Measurements from ENCODE around the gene PCDHGA9.
"Not testable (repeated sequence)": the region's sequence is repeated elsewhere in the genome, so short reads cannot be mapped to it uniquely, and the experiment has no call there.

The PCDHGA9 gene

GRCh38 chr5:141431286-141431685 is 28.7 kb downstream of the PCDHGA9 start:
- Histone ChIP-seq H3K27me3 (no peaks in the 10 kb centered on the region), H3K4me3 (ENCODE audit: low read depth, low read length) (no peak overlapping the region), H3K36me3 (peaks cover 13% of the 10 kb centered on the region; the same call in 1 of the 2 replicates), H3K4me1 (no peaks in the 10 kb centered on the region), H3K9me3 (peaks cover 9% of the 10 kb centered on the region; the same call in 1 of the 2 replicates)
- no peak for DNase-seq
- no peak for TF ChIP-seq CTCF (IDR thresholded peaks at IDR 0.05; ENCODE audit: low read depth, low read length)

- not testable (repeated sequence) for H3K27me3 ChIP-seq, H3K4me1 ChIP-seq
These were observed 29.7 kb downstream of the PCDHGA9 start for GRCh38 chr5:141432308-141432707.

GRCh38 chr5:141432726-141433125 is 30.1 kb downstream of the PCDHGA9 start:
- DNase-seq; H3K9me3 ChIP-seq; H3K36me3 ChIP-seq; H3K4me3 ChIP-seq (ENCODE audit: low read depth, low read length); H3K27me3 ChIP-seq; H3K4me1 ChIP-seq: not testable (repeated sequence)

More at GRCh38 chr5:141432308-141432707, 29.7 kb downstream of the PCDHGA9 start:
- H3K36me3 ChIP-seq: peaks cover 13% of the 10 kb centered on the region; the same call in 1 of the 2 replicates
- not testable (repeated sequence) for DNase-seq; H3K9me3 ChIP-seq; H3K4me3 ChIP-seq (ENCODE audit: low read depth, low read length)

GRCh38 chr5:141434006-141434405 is 31.4 kb downstream of the PCDHGA9 start:
- Histone ChIP-seq H3K4me1 (no peaks in the 10 kb centered on the region), H3K9me3 (0 out of 2 replicates have a peak, but pooled peaks cover 4% of the 10 kb centered on the region), H3K36me3 (0 out of 2 replicates have a peak, but pooled peaks cover 4% of the 10 kb centered on the region), H3K27me3 (no peaks in the 10 kb centered on the region), H3K4me3 (ENCODE audit: low read depth, low read length) (no peak overlapping the region)
- no peak for DNase-seq
- TF ChIP-seq CTCF (IDR thresholded peaks at IDR 0.05; ENCODE audit: low read depth, low read length): no peak

- Histone ChIP-seq H3K27me3 (no peaks in the 10 kb centered on the region), H3K4me3 (ENCODE audit: low read depth, low read length) (no peak overlapping the region), H3K9me3 (no peaks in the 10 kb centered on the region), H3K4me1 (no peaks in the 10 kb centered on the region), H3K36me3 (no peaks in the 10 kb centered on the region)
- no peak for DNase-seq
- no peak for TF ChIP-seq CTCF (IDR thresholded peaks at IDR 0.05; ENCODE audit: low read depth, low read length)
These were observed 34.6 kb downstream of the PCDHGA9 start for GRCh38 chr5:141437221-141437620.

GRCh38 chr5:141439411-141440141 is 37.0 kb downstream of the PCDHGA9 start:
- no peaks in the 10 kb centered on the region for H3K27me3 ChIP-seq
- H3K4me1 ChIP-seq: no peaks in the 10 kb centered on the region
- no peak for DNase-seq
- H3K36me3 ChIP-seq: no peaks in the 10 kb centered on the region
- no peak for TF ChIP-seq CTCF (IDR thresholded peaks at IDR 0.05; ENCODE audit: low read depth, low read length)
- no peaks in the 10 kb centered on the region for H3K9me3 ChIP-seq
- H3K4me3 ChIP-seq (ENCODE audit: low read depth, low read length): no peak overlapping the region

GRCh38 chr5:141440341-141440740 is 37.8 kb downstream of the PCDHGA9 start:
- H3K4me1 ChIP-seq: no peaks in the 10 kb centered on the region
- DNase-seq: no peak
- no peak for TF ChIP-seq CTCF (IDR thresholded peaks at IDR 0.05; ENCODE audit: low read depth, low read length)
- H3K36me3 ChIP-seq: no peaks in the 10 kb centered on the region
- no peaks in the 10 kb centered on the region for H3K9me3 ChIP-seq
- no peaks in the 10 kb centered on the region for H3K27me3 ChIP-seq
- no peak overlapping the region for H3K4me3 ChIP-seq (ENCODE audit: low read depth, low read length)
